Mucosa of descending colon (tissue), 3 donors: ENCODE data around the gene STK32A. TPM values are rescaled to one million over a fixed set of nuclear protein-coding genes. Genes with fewer than 3 reads are reported as not detected.

Experiments used
- ATAC-seq: fragments of 200-7000 bp; cut with Tn5 transposase; one replicate; pipeline ENCODE4 v1.9.1; 2020; ENCODE audit warnings: mild to moderate bottlenecking, moderate library complexity
- DNase-seq, 3 donors: peaks; one replicate each; pipeline ENCODE4 v3.0.0-alpha.2; 2020
- H3K36me3 ChIP-seq: fragments of 200-600 bp; one replicate; pipeline ENCODE4 v1.8.0; 2021; ENCODE audit warnings: low read depth, mild to moderate bottlenecking
- H3K4me1 ChIP-seq: fragments of 200-600 bp; one replicate; pipeline ENCODE4 v1.8.0; 2021; ENCODE audit warnings: low read depth, mild to moderate bottlenecking
- H3K4me3 ChIP-seq: fragments of 200-600 bp; one replicate; pipeline ENCODE4 v1.8.0; 2021; ENCODE audit warnings: mild to moderate bottlenecking
- H3K9me3 ChIP-seq: fragments of 200-600 bp; one replicate; pipeline ENCODE4 v1.8.0; 2021; ENCODE audit warnings: mild to moderate bottlenecking
- CTCF ChIP-seq: fragments of 200-600 bp; IDR thresholded peaks from one replicate; pipeline ENCODE4 v1.8.0; 2022; ENCODE audit warnings: antibody characterized with exemption, mild to moderate bottlenecking
- intact Hi-C, 2 donors: fragments of 100-400 bp; cut with DNase I in 1 of 2; cut with micrococcal nuclease in 1 of 2; formaldehyde crosslinking; loops; one replicate each; pipeline versions ENCODE4 v1.11.0 to v1.11.1; 2022; cut with DNase I, micrococcal nuclease
- total RNA-seq, 3 donors: library from RNA; stranded (reverse); fragmentation: NEBNext Ultra II Directional in 2 of 3; extraction: Animal tissue kit (Norgen Biotek cat#: 25700) in 2 of 3; gene quantifications; one replicate each; pipeline versions ENCODE4 v1.2.1 to v1.2.4, GENCODE V29; 2021 to 2023
- donor health status: DM: no; HTN: no; CAD: no; lungs with moderate emphysema.
- donor health status: DM: no; HTN: no; CAD: no.
- donor health status: DM: no; HTN: yes; CAD: no.

The STK32A gene
- total RNA-seq, 3 donors from 2014 or later = 0.43 to 4.0 (median 0.65) TPM

GRCh38 chr5:147267082-147267832 lies 32.4 kb downstream of the STK32A start:
- no peaks in the 10 kb centered on the region for H3K36me3 ChIP-seq
- no peak for TF ChIP-seq CTCF
- no peaks in the 10 kb centered on the region for H3K9me3 ChIP-seq
- intact Hi-C loops = no loop called here
- H3K4me3 ChIP-seq = no peak overlapping the region
- DNase-seq = no peak
- H3K4me1 ChIP-seq = no peaks in the 10 kb centered on the region
- no peak for ATAC-seq

- DNase-seq (no peak), ATAC-seq (no peak)
- Histone ChIP-seq H3K36me3 (no peaks in the 10 kb centered on the region), H3K4me1 (no peaks in the 10 kb centered on the region), H3K4me3 (no peak overlapping the region), H3K9me3 (no peaks in the 10 kb centered on the region)
- TF ChIP-seq CTCF = no peak
- intact Hi-C loops = no loop called here
Measured at GRCh38 chr5:147276497-147276896, 41.7 kb downstream of the STK32A start.

DNA sequence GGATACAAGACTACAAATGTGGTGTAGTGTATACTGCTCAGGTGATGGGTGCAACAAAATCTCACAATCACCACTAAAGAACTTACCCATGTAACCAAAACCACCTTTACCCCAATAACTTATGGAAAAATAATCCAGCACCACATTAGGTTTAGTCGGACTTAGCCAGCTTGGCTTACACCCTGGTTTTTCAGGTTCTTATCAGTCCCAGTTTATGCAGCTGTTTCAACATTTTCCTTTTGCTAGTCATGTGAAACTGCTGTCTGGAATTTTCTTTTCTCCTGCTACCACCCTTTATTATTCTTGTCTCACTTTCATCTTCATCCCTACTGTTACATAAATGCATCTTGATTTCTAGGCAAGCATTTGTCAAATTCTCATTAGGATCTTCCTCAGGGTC lies 51.5 kb downstream of the STK32A start:
- Histone ChIP-seq H3K4me3 (no peak overlapping the region), H3K36me3 (no peaks in the 10 kb centered on the region), H3K9me3 (no peaks in the 10 kb centered on the region), H3K4me1 (no peaks in the 10 kb centered on the region)
- no peak for TF ChIP-seq CTCF
- ATAC-seq (no peak), DNase-seq (no peak)
- intact Hi-C loops = no loop called here

DNA sequence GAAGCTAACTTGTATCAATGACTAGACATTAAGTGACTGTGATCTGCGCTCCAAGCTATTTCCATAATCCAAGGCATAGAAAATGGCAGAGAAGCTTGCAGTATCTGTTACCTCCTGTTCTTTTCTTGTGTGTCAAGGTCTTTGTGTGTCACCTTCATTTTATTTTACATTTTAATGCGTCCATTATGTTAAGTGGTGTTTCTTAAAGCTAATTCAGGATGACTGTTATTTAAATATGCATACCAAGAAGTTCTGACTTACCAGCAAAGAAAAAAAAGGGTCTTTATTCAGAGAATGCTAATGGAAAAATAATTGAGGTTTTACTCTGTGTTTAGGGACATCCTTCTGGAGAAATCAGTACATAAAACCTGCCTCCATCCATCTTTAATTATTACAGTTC lies 52.3 kb downstream of the STK32A start:
- DNase-seq (no peak), ATAC-seq (no peak)
- H3K4me3 ChIP-seq = no peak overlapping the region
- no peaks in the 10 kb centered on the region for H3K36me3 ChIP-seq
- no peaks in the 10 kb centered on the region for H3K4me1 ChIP-seq
- no peaks in the 10 kb centered on the region for H3K9me3 ChIP-seq
- intact Hi-C loops = no loop called here
- no peak for TF ChIP-seq CTCF

DNA sequence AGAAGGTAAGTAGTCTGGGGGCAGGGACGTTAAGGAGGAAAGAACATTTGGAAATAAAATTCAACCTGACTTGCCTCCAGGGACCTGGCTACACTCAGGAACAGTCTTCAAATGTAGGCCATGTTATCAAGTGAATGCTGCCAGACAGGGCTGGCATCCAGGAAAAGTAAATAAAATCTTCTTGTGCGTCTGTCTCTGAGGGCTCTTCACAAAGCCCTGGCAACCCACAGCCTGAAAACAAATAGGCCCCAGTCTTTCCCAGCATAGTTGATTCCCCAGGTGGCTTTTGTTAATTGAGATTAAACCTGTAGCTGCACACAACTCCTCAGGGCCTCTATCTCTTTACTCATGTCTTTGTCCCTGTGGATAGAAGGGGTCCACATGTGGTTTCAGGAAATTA lies 55.4 kb downstream of the STK32A start:
- no peak for ATAC-seq
- Histone ChIP-seq H3K9me3 (no peaks in the 10 kb centered on the region), H3K4me1 (no peaks in the 10 kb centered on the region), H3K36me3 (no peaks in the 10 kb centered on the region), H3K4me3 (no peak overlapping the region)
- DNase-seq = no peak
- no peak for TF ChIP-seq CTCF
- intact Hi-C loops = no loop called here

GRCh38 chr5:147303251-147303650 lies 68.4 kb downstream of the STK32A start:
- no peaks in the 10 kb centered on the region for H3K4me1 ChIP-seq
- no peaks in the 10 kb centered on the region for H3K36me3 ChIP-seq
- DNase-seq (no peak), ATAC-seq (no peak)
- H3K9me3 ChIP-seq = no peaks in the 10 kb centered on the region
- H3K4me3 ChIP-seq = no peak overlapping the region
- intact Hi-C loops = no loop called here
- TF ChIP-seq CTCF = no peak
